HepG2 (cell line): ENCODE measurements around the gene ATG4A. TPM values are rescaled to one million over a fixed set of nuclear protein-coding genes. Genes with fewer than 3 reads are reported as not detected.

Experiments used
- ARID2 ChIP-seq: sonication (generic); formaldehyde crosslinking; IDR thresholded peaks from 2 replicates; pipeline ENCODE4 v1.8.1; 2022; ENCODE audit warnings: mild to moderate bottlenecking, missing genetic modification reagents, borderline replicate concordance
- ELK4 ChIP-seq: sonication (generic); formaldehyde crosslinking; IDR thresholded peaks from 2 replicates; pipeline ENCODE4 v1.9.0; 2021; ENCODE audit warnings: missing genetic modification reagents, borderline replicate concordance
- FOXC1 ChIP-seq: sonication (generic); formaldehyde crosslinking; IDR thresholded peaks from 2 replicates; pipeline ENCODE4 v1.8.0; 2022; ENCODE audit warnings: mild to moderate bottlenecking, missing genetic modification reagents, borderline replicate concordance
- FOXP4 ChIP-seq: sonication (generic); formaldehyde crosslinking; IDR thresholded peaks from 2 replicates; pipeline ENCODE4 v1.4.0; 2020; ENCODE audit warnings: missing genetic modification reagents
- GABPA ChIP-seq, 2 experiments: IDR thresholded peaks; 2 replicates each; pipeline ENCODE4 v1.6.1; 2011 to 2016; ENCODE audit warnings: low read depth in 2 of 2, low read length in 1 of 2, missing biosample characterization in 1 of 2, missing genetic modification characterization in 1 of 2
- GABPB1 ChIP-seq: IDR thresholded peaks from 2 replicates; pipeline ENCODE4 v1.6.1; 2016; ENCODE audit warnings: mild to moderate bottlenecking, missing genetic modification reagents, moderate library complexity, missing compliant biosample characterization
- JARID2 ChIP-seq: sonication (generic); formaldehyde crosslinking; IDR thresholded peaks from 2 replicates; pipeline ENCODE4 v1.8.1; 2023; ENCODE audit warnings: missing genetic modification reagents, inconsistent platforms; ENCODE audit not compliant: insufficient replicate concordance
- KDM2A ChIP-seq: sonication (generic); formaldehyde crosslinking; IDR thresholded peaks from 2 replicates; pipeline ENCODE4 v1.4.0; 2020; ENCODE audit warnings: low read depth, missing genetic modification reagents, borderline replicate concordance
- MTF2 ChIP-seq: sonication (generic); formaldehyde crosslinking; IDR thresholded peaks from 2 replicates; pipeline ENCODE4 v1.5.0; 2020; ENCODE audit warnings: missing genetic modification reagents, borderline replicate concordance
- MYC ChIP-seq: sonication (generic); formaldehyde crosslinking; IDR thresholded peaks from 2 replicates; pipeline ENCODE4 v1.9.0; 2021; ENCODE audit warnings: missing genetic modification reagents, borderline replicate concordance
- NCOA2 ChIP-seq: sonication (generic); formaldehyde crosslinking; IDR thresholded peaks from 2 replicates; pipeline ENCODE4 v1.8.0; 2022; ENCODE audit warnings: inconsistent platforms
- NFYB ChIP-seq: sonication (generic); formaldehyde crosslinking; IDR thresholded peaks from 2 replicates; pipeline ENCODE4 v1.4.0; 2020; ENCODE audit warnings: missing genetic modification reagents
- POLR2AphosphoS5 ChIP-seq: IDR thresholded peaks from 2 replicates; pipeline ENCODE4 v1.6.1; 2012; ENCODE audit warnings: low read depth, low read length
- SALL1 ChIP-seq: sonication (generic); formaldehyde crosslinking; IDR thresholded peaks from 2 replicates; pipeline ENCODE4 v1.8.0; 2022; ENCODE audit warnings: mild to moderate bottlenecking, missing genetic modification reagents
- SAP130 ChIP-seq: IDR thresholded peaks from 2 replicates; pipeline ENCODE4 v1.6.1; 2016; ENCODE audit warnings: low read depth
- SP2 ChIP-seq: sonication (generic); formaldehyde crosslinking; IDR thresholded peaks from 2 replicates; pipeline ENCODE4 v1.5.1; 2020; ENCODE audit warnings: mild to moderate bottlenecking, missing genetic modification reagents
- TGIF2 ChIP-seq: IDR thresholded peaks from 2 replicates; pipeline ENCODE4 v1.6.1; 2016; ENCODE audit warnings: control low read depth, missing compliant biosample characterization
- YEATS4 ChIP-seq: sonication (generic); formaldehyde crosslinking; IDR thresholded peaks from 2 replicates; pipeline ENCODE4 v1.4.0; 2020; ENCODE audit warnings: missing genetic modification reagents, borderline replicate concordance
- ZFX ChIP-seq: sonication (generic); formaldehyde crosslinking; IDR thresholded peaks from 2 replicates; pipeline ENCODE4 v1.4.0; 2020; ENCODE audit warnings: mild to moderate bottlenecking, low read depth, missing genetic modification reagents, moderate library complexity
- ZNF549 ChIP-seq: sonication (generic); formaldehyde crosslinking; IDR thresholded peaks from 2 replicates; pipeline ENCODE4 v1.5.0; 2020; ENCODE audit warnings: missing genetic modification reagents
- ZSCAN25 ChIP-seq: sonication (generic); formaldehyde crosslinking; IDR thresholded peaks from 2 replicates; pipeline ENCODE4 v1.8.0; 2022; ENCODE audit warnings: mild to moderate bottlenecking, missing genetic modification reagents
- ZSCAN30 ChIP-seq: sonication (generic); formaldehyde crosslinking; IDR thresholded peaks from 2 replicates; pipeline ENCODE4 v1.5.0; 2020; ENCODE audit warnings: mild to moderate bottlenecking, missing genetic modification reagents
- polyA plus RNA-seq, 8 experiments: library from polyadenylated mRNA; depleted of rRNA in 3 of 8; stranded (reverse) in 7 of 8; unstranded in 1 of 8; fragments of >200 nt; fragmentation: Illumina TruSeq in 4 of 8; extraction: Trizol in 4 of 8; gene quantifications; 2 replicates each; pipeline versions ENCODE4 v1.2.1 to v1.2.3, GENCODE V29; 2011 to 2016; ENCODE audit warnings: low read depth in 4 of 8, missing spikeins in 1 of 8, mixed read lengths in 1 of 8; ENCODE audit not compliant: insufficient read depth in 1 of 8
- total RNA-seq, 5 experiments: library from RNA; depleted of rRNA; stranded (reverse); fragments of >200 nt; fragmentation: Illumina TruSeq; extraction: Trizol; gene quantifications; 2 replicates each; pipeline ENCODE4 v1.2.3, GENCODE V29; 2016; ENCODE audit warnings: low read depth in 1 of 5
- TF ChIP-seq, protein P1 (sequence below): sonication (generic); formaldehyde crosslinking; IDR thresholded peaks from 2 replicates; pipeline ENCODE4 v1.4.0; 2020; ENCODE audit warnings: missing genetic modification reagents
- TF ChIP-seq, protein P2 (sequence below): IDR thresholded peaks from 2 replicates; pipeline ENCODE4 v1.6.1; 2016; ENCODE audit warnings: missing compliant biosample characterization, missing genetic modification reagents, borderline replicate concordance

ATG4A gene
- total and polyA plus RNA-seq, 2 of the 13 experiments (the other 11 are each of a cell fraction or from before 2014, with no cell fraction given), result 3.3 to 6.3 TPM

- TF ChIP-seq ZNF549 (CRISPR knock-in tag), result no peak
- TF ChIP-seq MYC (CRISPR knock-in tag), result peak; percentile 27; the same call in 1 of the 2 replicates
- peak; percentile 89 for TF ChIP-seq ZFX
- no peak for TF ChIP-seq FOXP4
- TF ChIP-seq NFYB (CRISPR knock-in tag), result peak; percentile 85
- peak; percentile 54 for TF ChIP-seq SALL1
- peak; percentile 85; the same call in 1 of the 2 replicates for TF ChIP-seq TGIF2 (CRISPR knock-in tag)
- no peak for TF ChIP-seq ZSCAN30 (CRISPR knock-in tag)
- TF ChIP-seq GABPB1 (CRISPR knock-in tag), result peak; percentile 90
- TF ChIP-seq SP2 (CRISPR knock-in tag), result peak; percentile 53; the same call in 1 of the 2 replicates
- TF ChIP-seq, protein P1, sequence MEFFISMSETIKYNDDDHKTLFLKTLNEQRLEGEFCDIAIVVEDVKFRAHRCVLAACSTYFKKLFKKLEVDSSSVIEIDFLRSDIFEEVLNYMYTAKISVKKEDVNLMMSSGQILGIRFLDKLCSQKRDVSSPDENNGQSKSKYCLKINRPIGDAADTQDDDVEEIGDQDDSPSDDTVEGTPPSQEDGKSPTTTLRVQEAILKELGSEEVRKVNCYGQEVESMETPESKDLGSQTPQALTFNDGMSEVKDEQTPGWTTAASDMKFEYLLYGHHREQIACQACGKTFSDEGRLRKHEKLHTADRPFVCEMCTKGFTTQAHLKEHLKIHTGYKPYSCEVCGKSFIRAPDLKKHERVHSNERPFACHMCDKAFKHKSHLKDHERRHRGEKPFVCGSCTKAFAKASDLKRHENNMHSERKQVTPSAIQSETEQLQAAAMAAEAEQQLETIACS, result no peak
- TF ChIP-seq JARID2 (CRISPR knock-in tag), result no peak
- no peak; the same call in 1 of the 2 replicates for TF ChIP-seq ZSCAN25 (CRISPR knock-in tag)
- peak; percentile 31; the same call in 1 of the 2 replicates for TF ChIP-seq YEATS4 (CRISPR knock-in tag)
- TF ChIP-seq FOXC1 (CRISPR knock-in tag), result 0 out of 2 replicates have a peak, but pooled peaks have one; percentile 15
- peak; percentile 41; the same call in 1 of the 2 replicates for TF ChIP-seq KDM2A (CRISPR knock-in tag)
- TF ChIP-seq NCOA2 (CRISPR knock-in tag), result no peak
- no peak for TF ChIP-seq MTF2 (CRISPR knock-in tag)
- TF ChIP-seq ELK4, result no peak
- TF ChIP-seq GABPA (IDR thresholded peaks at IDR 0.05; ENCODE audit: low read depth, low read length), result peak; percentile 52
- TF ChIP-seq GABPA (CRISPR knock-in tag; IDR thresholded peaks at IDR 0.05; ENCODE audit: low read depth), result peak; percentile 88
- TF ChIP-seq, protein P2, sequence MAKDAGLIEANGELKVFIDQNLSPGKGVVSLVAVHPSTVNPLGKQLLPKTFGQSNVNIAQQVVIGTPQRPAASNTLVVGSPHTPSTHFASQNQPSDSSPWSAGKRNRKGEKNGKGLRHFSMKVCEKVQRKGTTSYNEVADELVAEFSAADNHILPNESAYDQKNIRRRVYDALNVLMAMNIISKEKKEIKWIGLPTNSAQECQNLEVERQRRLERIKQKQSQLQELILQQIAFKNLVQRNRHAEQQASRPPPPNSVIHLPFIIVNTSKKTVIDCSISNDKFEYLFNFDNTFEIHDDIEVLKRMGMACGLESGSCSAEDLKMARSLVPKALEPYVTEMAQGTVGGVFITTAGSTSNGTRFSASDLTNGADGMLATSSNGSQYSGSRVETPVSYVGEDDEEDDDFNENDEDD (CRISPR knock-in tag), result no peak
- TF ChIP-seq SAP130 (CRISPR knock-in tag), result peak; percentile 91
- no peak for TF ChIP-seq ARID2
- peak; percentile 74 for TF ChIP-seq POLR2AphosphoS5
Observed at GRCh38 chrX:108091264-108091877, at the start of gene ATG4A, which contains the start of gene PSMD10 (continued).
